Effector CD4-positive, alpha-beta T cell (primary cell): Measurements from ENCODE around the gene CEP89.
"Not testable (repeated sequence)": the region's sequence is repeated elsewhere in the genome, so short reads cannot be mapped to it uniquely, and the experiment has no call there.

Experiments used
- DNase-seq: peaks from one replicate; pipeline ENCODE4 v3.0.0-alpha.2; 2020

CEP89 gene

GRCh38 chr19:32890841-32891240 is 80.9 kb downstream of the CEP89 start:
- no peak for DNase-seq

- DNase-seq = no peak
These were observed 81.4 kb downstream of the CEP89 start for GRCh38 chr19:32890326-32890725.

GRCh38 chr19:32889137-32889934 is 82.4 kb downstream of the CEP89 start:
- no peak for DNase-seq

GRCh38 chr19:32887572-32888215 is 84.1 kb downstream of the CEP89 start:
- no peak for DNase-seq

- no peak for DNase-seq
These were observed 85.5 kb downstream of the CEP89 start for GRCh38 chr19:32886241-32886640.

GRCh38 chr19:32885255-32885654 is 86.5 kb downstream of the CEP89 start:
- DNase-seq = not testable (repeated sequence)

- DNase-seq = no peak
These were observed 90.0 kb downstream of the CEP89 start for GRCh38 chr19:32881766-32882165.

- DNase-seq = no peak
These were observed 91.1 kb downstream of the CEP89 start for GRCh38 chr19:32880622-32881021.

GRCh38 chr19:32879741-32880140 is 92.0 kb downstream of the CEP89 start:
- DNase-seq = no peak

GRCh38 chr19:32878988-32879387 is 92.8 kb downstream of the CEP89 start:
- no peak for DNase-seq

GRCh38 chr19:32877977-32878745 is 93.6 kb downstream of the CEP89 start:
- DNase-seq = no peak

- no peak for DNase-seq
These were observed 94.3 kb downstream of the CEP89 start for GRCh38 chr19:32877323-32877912.

GRCh38 chr19:32876919-32877285 is 94.9 kb downstream of the CEP89 start:
- no peak for DNase-seq

GRCh38 chr19:32876236-32876918 is 95.4 kb downstream of the CEP89 start:
- no peak for DNase-seq

GRCh38 chr19:32875428-32875827 is 96.3 kb downstream of the CEP89 start:
- no peak for DNase-seq

GRCh38 chr19:32874605-32875004 is 97.2 kb downstream of the CEP89 start:
- DNase-seq = no peak

- no peak for DNase-seq
These were observed 98.4 kb downstream of the CEP89 start for GRCh38 chr19:32873247-32873959.

GRCh38 chr19:32872391-32872790 is 99.4 kb downstream of the CEP89 start:
- no peak for DNase-seq

GRCh38 chr19:32870981-32871451 is 100.7 kb downstream of the CEP89 start:
- no peak for DNase-seq

- no peak for DNase-seq
These were observed 101.7 kb downstream of the CEP89 start for GRCh38 chr19:32869966-32870573.

GRCh38 chr19:32869369-32869965 is 102.3 kb downstream of the CEP89 start, which contains the start of gene SLC7A9:
TSS of gene SLC7A9 (minus strand) at chr19:32869767. CDS start at chr19:32868534, 1,233 bp downstream.
- no peak for DNase-seq
